ENCODE measurements around the gene TOMM34. TPM values are rescaled to one million over a fixed set of nuclear protein-coding genes. Genes with fewer than 3 reads are reported as not detected.
A peak's percentile ranks its signal among the peaks of the same experiment; 100 is the strongest.

Gene TOMM34
- total and polyA plus RNA-seq, 2 of the 13 experiments (the other 11 are each of a cell fraction or from before 2014, with no cell fraction given), result 36.2 to 52.0 TPM

GRCh38 chr20:44958276-44958675, 1.9 kb downstream of the TOMM34 start:
- CTCF ChIA-PET (ENCODE audit: low intra/inter-chr PET ratio, low total read pairs), result no interaction called here
- no peak for FAIRE-seq
- intact Hi-C loops (cut with micrococcal nuclease; ENCODE audit: unreplicated experiment), result no loop called here

GRCh38 chr20:44956410-44956809, 3.8 kb downstream of the TOMM34 start:
- in situ Hi-C loops (cut with HindIII; ENCODE audit: extremely low pct_ligation_motif_present, low pct_unique_long_range_greater_than_20kb), result no loop called here
- H4K20me1 ChIP-seq (ENCODE audit: insufficient read depth, low read length), result no peaks in the 10 kb centered on the region; the same call in 1 of the 2 replicates
- WGBS (ENCODE audit: low lambda C conversion rate), result 99% methylated on average over 3 of the region's 3 CpGs
- CTCF ChIA-PET (ENCODE audit: low intra/inter-chr PET ratio, low total read pairs), result no interaction called here
- peaks cover 38% of the 10 kb centered on the region for H3K4me1 ChIP-seq (ENCODE audit: insufficient read depth, low read length)
- intact Hi-C loops (cut with micrococcal nuclease; ENCODE audit: unreplicated experiment), result no loop called here
- no TSS peak for BruUV-seq (replicated peaks)
- no peak overlapping the region for H3K27ac ChIP-seq (ENCODE audit: extremely low read length, insufficient read depth, low read length)
- H3K9ac ChIP-seq (ENCODE audit: insufficient read depth, low read depth, low read length), result no peak overlapping the region
- POLR2A ChIA-PET, result interaction anchor here (1.6 kb wide), 1 partner anchor 14 kb away, joined by 6 read pairs; no protein-coding TSS in a partner anchor
- TF ChIP-seq ZNF205 (CRISPR knock-in tag; IDR thresholded peaks at IDR 0.05) (no peak), CBX1 (IDR thresholded peaks at IDR 0.05; ENCODE audit: low read depth) (no peak), ZNF670 (CRISPR knock-in tag; IDR thresholded peaks at IDR 0.05; ENCODE audit: borderline replicate concordance) (no peak)
- no peaks in the 10 kb centered on the region for H3K9me3 ChIP-seq (ENCODE audit: low read length)
- H2AFZ ChIP-seq (ENCODE audit: low read length), result no peak overlapping the region
- peaks cover 27% of the 10 kb centered on the region for H3K79me2 ChIP-seq (ENCODE audit: insufficient read depth, low read length)
- DNase-seq (ENCODE audit: low spot score) (no peak), FAIRE-seq (no peak), ATAC-seq (no peak)
- H3K4me3 ChIP-seq (replicated peaks in 1 of 3; ENCODE audit: insufficient read depth in 1 of 3, low read depth in 2 of 3, low read length in 3 of 3), result no peak overlapping the region
- H3K36me3 ChIP-seq (replicated peaks in 1 of 2; ENCODE audit: control insufficient read depth in 1 of 2, insufficient read depth in 2 of 2, low read length in 2 of 2), result peaks cover 41 to 57% of the 10 kb centered on the region in 2 experiments
- no peak overlapping the region for H3K4me2 ChIP-seq (ENCODE audit: low read depth, low read length)
- no peaks in the 10 kb centered on the region for H3K27me3 ChIP-seq (ENCODE audit: control insufficient read depth in 1 of 2, insufficient read depth in 2 of 2, low read length in 2 of 2)

More at GRCh38 chr20:44958276-44958675, 1.9 kb downstream of the TOMM34 start:
- Histone ChIP-seq H4K20me1 (ENCODE audit: insufficient read depth, low read length) (no peaks in the 10 kb centered on the region; the same call in 1 of the 2 replicates), H2AFZ (ENCODE audit: low read length) (no peak overlapping the region), H3K4me3 (replicated peaks in 1 of 3; ENCODE audit: insufficient read depth in 1 of 3, low read depth in 2 of 3, low read length in 3 of 3) (no peak overlapping the region; a peak in 1 of 6 replicates), H3K4me1 (ENCODE audit: insufficient read depth, low read length) (peaks cover 52% of the 10 kb centered on the region), H3K27me3 (ENCODE audit: control insufficient read depth in 1 of 2, insufficient read depth in 2 of 2, low read length in 2 of 2) (no peaks in the 10 kb centered on the region), H3K27ac (ENCODE audit: extremely low read length, insufficient read depth, low read length) (no peak overlapping the region), H3K36me3 (replicated peaks in 1 of 2; ENCODE audit: control insufficient read depth in 1 of 2, insufficient read depth in 2 of 2, low read length in 2 of 2) (peaks cover 28 to 39% of the 10 kb centered on the region in 2 experiments), H3K4me2 (ENCODE audit: low read depth, low read length) (peak overlapping the region; percentile 96), H3K9ac (ENCODE audit: insufficient read depth, low read depth, low read length) (no peak overlapping the region), H3K79me2 (ENCODE audit: insufficient read depth, low read length) (peaks cover 27% of the 10 kb centered on the region), H3K9me3 (ENCODE audit: low read length) (no peaks in the 10 kb centered on the region)
- POLR2A ChIA-PET, result interaction anchor here (1.4 to 3.7 kb wide), 3 partner anchors 9 to 16 kb away, joined by 5 to 24 read pairs (median 11); no protein-coding TSS in a partner anchor
- WGBS (ENCODE audit: low lambda C conversion rate), result 96% methylated on average over 8 of the region's 8 CpGs
- TF ChIP-seq GATAD1 (CRISPR knock-in tag; IDR thresholded peaks at IDR 0.05) (no peak), RBM22 (optimal IDR thresholded peaks at IDR 0.05; ENCODE audit: low read length) (peak; percentile 77)
- no peak for DNase-seq (ENCODE audit: low spot score)
- in situ Hi-C loops (cut with HindIII; ENCODE audit: extremely low pct_ligation_motif_present, low pct_unique_long_range_greater_than_20kb), result no loop called here
- ATAC-seq, result no peak
- no TSS peak for BruUV-seq (replicated peaks)
